Measurements from ENCODE around the gene GALNT15. TPM values are rescaled to one million over a fixed set of nuclear protein-coding genes. Genes with fewer than 3 reads are reported as not detected.

GALNT15 gene
- total and polyA plus RNA-seq, 12 donors = 2.9 to 22.8 (median 12.8) TPM

GRCh38 chr3:16221990-16222389, 47.5 kb downstream of the GALNT15 start:
- Histone ChIP-seq H3K4me1 (replicated peaks in 1 of 2) (peaks cover 0 to 7% of the 10 kb centered on the region in 2 donors), H3K27ac (no peak overlapping the region), H3K9me3 (replicated peaks in 1 of 3) (no peaks in the 10 kb centered on the region), H3K36me3 (replicated peaks in 1 of 2) (no peaks in the 10 kb centered on the region), H3K27me3 (no peaks in the 10 kb centered on the region), H3K4me3 (no peak overlapping the region)
- no peak for TF ChIP-seq POLR2A (IDR thresholded peaks at IDR 0.05)
- TF ChIP-seq, protein P1, sequence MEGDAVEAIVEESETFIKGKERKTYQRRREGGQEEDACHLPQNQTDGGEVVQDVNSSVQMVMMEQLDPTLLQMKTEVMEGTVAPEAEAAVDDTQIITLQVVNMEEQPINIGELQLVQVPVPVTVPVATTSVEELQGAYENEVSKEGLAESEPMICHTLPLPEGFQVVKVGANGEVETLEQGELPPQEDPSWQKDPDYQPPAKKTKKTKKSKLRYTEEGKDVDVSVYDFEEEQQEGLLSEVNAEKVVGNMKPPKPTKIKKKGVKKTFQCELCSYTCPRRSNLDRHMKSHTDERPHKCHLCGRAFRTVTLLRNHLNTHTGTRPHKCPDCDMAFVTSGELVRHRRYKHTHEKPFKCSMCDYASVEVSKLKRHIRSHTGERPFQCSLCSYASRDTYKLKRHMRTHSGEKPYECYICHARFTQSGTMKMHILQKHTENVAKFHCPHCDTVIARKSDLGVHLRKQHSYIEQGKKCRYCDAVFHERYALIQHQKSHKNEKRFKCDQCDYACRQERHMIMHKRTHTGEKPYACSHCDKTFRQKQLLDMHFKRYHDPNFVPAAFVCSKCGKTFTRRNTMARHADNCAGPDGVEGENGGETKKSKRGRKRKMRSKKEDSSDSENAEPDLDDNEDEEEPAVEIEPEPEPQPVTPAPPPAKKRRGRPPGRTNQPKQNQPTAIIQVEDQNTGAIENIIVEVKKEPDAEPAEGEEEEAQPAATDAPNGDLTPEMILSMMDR (IDR thresholded peaks at IDR 0.05) = no peak
- 77 to 91% (median 83%) methylated on average over 3 of the region's 3 CpGs for WGBS, 4 donors
- no peak for DNase-seq
- intact Hi-C loops (cut with DNase I) = no loop called here

GRCh38 chr3:16222547-16222946, 48.1 kb downstream of the GALNT15 start:
- Histone ChIP-seq H3K4me3 (no peak overlapping the region), H3K4me1 (replicated peaks in 1 of 2) (peaks cover 0 to 2% of the 10 kb centered on the region in 2 donors), H3K27ac (no peak overlapping the region), H3K36me3 (replicated peaks in 1 of 2) (no peaks in the 10 kb centered on the region), H3K9me3 (replicated peaks in 1 of 3) (no peaks in the 10 kb centered on the region), H3K27me3 (no peaks in the 10 kb centered on the region)
- intact Hi-C loops (cut with DNase I) = no loop called here
- DNase-seq = no peak
- TF ChIP-seq, protein P1 (IDR thresholded peaks at IDR 0.05) = no peak
- no peak for TF ChIP-seq POLR2A (IDR thresholded peaks at IDR 0.05)
- 85 to 94% (median 91%) methylated on average over 2 of the region's 2 CpGs for WGBS, 4 donors

- H3K4me1 ChIP-seq (replicated peaks in 1 of 2) = no peaks in the 10 kb centered on the region
- no peak overlapping the region for H3K27ac ChIP-seq
- H3K4me3 ChIP-seq = no peak overlapping the region
- TF ChIP-seq, protein P1 (IDR thresholded peaks at IDR 0.05) = no peak
- TF ChIP-seq POLR2A (IDR thresholded peaks at IDR 0.05) = no peak
- intact Hi-C loops (cut with DNase I) = no loop called here
- WGBS, 4 donors = 65 to 94% (median 85%) methylated on average over 2 of the region's 2 CpGs
- H3K36me3 ChIP-seq (replicated peaks in 1 of 2) = no peaks in the 10 kb centered on the region
- no peaks in the 10 kb centered on the region for H3K27me3 ChIP-seq
- no peak for DNase-seq
- no peaks in the 10 kb centered on the region for H3K9me3 ChIP-seq (replicated peaks in 1 of 3)
Observed at GRCh38 chr3:16224325-16224724, 49.8 kb downstream of the GALNT15 start.

DNA sequence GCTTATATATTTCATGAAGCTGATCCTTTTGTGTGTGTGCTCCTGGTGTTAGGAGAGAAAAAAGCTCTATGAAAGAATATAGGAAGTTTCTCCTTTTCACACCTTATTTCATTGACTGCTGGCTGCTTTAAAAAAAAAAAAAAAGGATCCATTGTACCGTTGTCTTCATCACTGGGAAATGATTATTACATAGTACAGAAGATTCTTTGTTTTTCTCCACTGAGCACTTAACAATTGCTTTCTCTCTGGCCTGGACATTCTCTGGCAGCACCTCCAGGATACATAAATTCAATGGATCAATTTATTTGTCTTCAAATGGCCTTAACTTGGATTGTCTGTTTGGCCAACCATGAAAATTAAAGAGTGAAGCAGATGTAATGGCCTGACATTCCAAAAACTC, 53.1 kb downstream of the GALNT15 start:
- intact Hi-C loops (cut with DNase I) = no loop called here
- no peak for DNase-seq
- WGBS, 4 donors = 71 to 81% (median 77%) methylated on average over 1 of the region's 1 CpG
- Histone ChIP-seq H3K9me3 (replicated peaks in 1 of 3) (no peaks in the 10 kb centered on the region), H3K27ac (no peak overlapping the region), H3K4me1 (replicated peaks in 1 of 2) (no peaks in the 10 kb centered on the region), H3K4me3 (no peak overlapping the region), H3K36me3 (replicated peaks in 1 of 2) (no peaks in the 10 kb centered on the region), H3K27me3 (no peaks in the 10 kb centered on the region)
- TF ChIP-seq, protein P1 (IDR thresholded peaks at IDR 0.05) = no peak
- TF ChIP-seq POLR2A (IDR thresholded peaks at IDR 0.05) = no peak
